RWPE2 (cell line): Measurements from ENCODE around the gene RHOT1.

Source experiments
- ATAC-seq: fragments of 200-7000 bp; cut with Tn5 transposase; 3 replicates; pipeline ENCODE4 v1.9.1; 2021; ENCODE audit warnings: low read depth
- DNase-seq: peaks from one replicate; pipeline ENCODE4 v3.0.0-alpha.2; 2020; ENCODE audit warnings: low spot score
- H3K27ac ChIP-seq: fragments of 450-650 bp; 2 replicates; pipeline ENCODE4 v1.5.1; 2017; ENCODE audit warnings: mild to moderate bottlenecking; ENCODE audit not compliant: poor library complexity, severe bottlenecking
- H3K27me3 ChIP-seq: fragments of 250-450 bp; sonication (Bioruptor Pico); 2 replicates; pipeline ENCODE4 v1.5.1; 2021; ENCODE audit warnings: mild to moderate bottlenecking, moderate library complexity; ENCODE audit not compliant: insufficient read depth, poor library complexity, severe bottlenecking
- H3K36me3 ChIP-seq: fragments of 250-450 bp; sonication (Bioruptor Pico); 2 replicates; pipeline ENCODE4 v1.5.1; 2020; ENCODE audit warnings: low read depth, mild to moderate bottlenecking, moderate library complexity
- H3K4me1 ChIP-seq: fragments of 250-450 bp; sonication (Bioruptor Pico); 2 replicates; pipeline ENCODE4 v1.5.1; 2021; ENCODE audit warnings: mild to moderate bottlenecking, moderate library complexity; ENCODE audit not compliant: insufficient read depth, poor library complexity, severe bottlenecking
- H3K4me3 ChIP-seq: fragments of 250-450 bp; sonication (Bioruptor Pico); 2 replicates; pipeline ENCODE4 v1.5.1; 2021; ENCODE audit warnings: mild to moderate bottlenecking, moderate library complexity; ENCODE audit not compliant: severe bottlenecking
- H3K9me3 ChIP-seq: fragments of 250-450 bp; sonication (Bioruptor Pico); 2 replicates; pipeline ENCODE4 v1.5.1; 2021; ENCODE audit warnings: mild to moderate bottlenecking, moderate library complexity; ENCODE audit not compliant: severe bottlenecking
- TF ChIP-seq, protein P1 (sequence below): fragments of 450-650 bp; IDR thresholded peaks from one replicate; pipeline ENCODE4 v1.5.1; 2017; ENCODE audit warnings: mild to moderate bottlenecking, moderate library complexity; ENCODE audit not compliant: poor library complexity, severe bottlenecking

Gene RHOT1

DNA sequence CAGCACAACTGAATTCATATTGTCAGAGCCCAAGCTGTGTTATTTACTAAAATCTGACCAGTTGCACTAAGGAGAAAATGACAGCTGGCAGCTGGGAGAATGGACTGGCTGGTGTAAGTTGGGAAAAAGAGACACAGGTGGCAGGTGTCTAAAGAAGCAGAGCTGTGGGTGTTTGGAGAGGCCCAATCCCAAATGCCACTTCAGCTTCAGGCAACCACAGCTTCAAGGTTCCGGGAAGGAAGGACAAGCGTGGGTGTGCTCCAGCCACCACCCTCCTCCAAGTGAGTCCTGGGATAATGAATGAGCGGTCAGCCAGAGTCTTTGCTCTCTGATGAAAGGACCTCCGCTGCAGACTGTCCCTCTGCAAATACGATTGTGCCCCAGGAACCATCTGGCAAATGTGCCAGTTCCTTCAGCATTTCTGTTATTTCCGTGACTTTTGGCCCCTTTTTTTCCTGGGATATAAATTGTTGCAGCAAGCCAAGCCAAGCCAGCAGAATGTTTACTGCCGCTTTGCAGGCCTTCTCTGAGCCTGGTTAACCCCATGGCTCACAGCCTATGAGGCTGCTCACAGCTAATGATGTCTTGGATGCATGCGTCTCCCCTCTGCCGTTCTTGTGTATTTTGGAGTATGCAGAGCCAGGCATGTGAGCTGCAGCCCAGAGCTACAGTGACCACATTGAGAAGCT is 113.9 kb downstream of the RHOT1 start:
- H3K27ac ChIP-seq, result no peak overlapping the region
- DNase-seq (no peak), ATAC-seq (no peak)
- no peaks in the 10 kb centered on the region for H3K36me3 ChIP-seq
- H3K9me3 ChIP-seq, result no peaks in the 10 kb centered on the region
- H3K4me3 ChIP-seq, result no peak overlapping the region
- H3K27me3 ChIP-seq, result no peaks in the 10 kb centered on the region
- H3K4me1 ChIP-seq, result no peaks in the 10 kb centered on the region
- TF ChIP-seq, protein P1, sequence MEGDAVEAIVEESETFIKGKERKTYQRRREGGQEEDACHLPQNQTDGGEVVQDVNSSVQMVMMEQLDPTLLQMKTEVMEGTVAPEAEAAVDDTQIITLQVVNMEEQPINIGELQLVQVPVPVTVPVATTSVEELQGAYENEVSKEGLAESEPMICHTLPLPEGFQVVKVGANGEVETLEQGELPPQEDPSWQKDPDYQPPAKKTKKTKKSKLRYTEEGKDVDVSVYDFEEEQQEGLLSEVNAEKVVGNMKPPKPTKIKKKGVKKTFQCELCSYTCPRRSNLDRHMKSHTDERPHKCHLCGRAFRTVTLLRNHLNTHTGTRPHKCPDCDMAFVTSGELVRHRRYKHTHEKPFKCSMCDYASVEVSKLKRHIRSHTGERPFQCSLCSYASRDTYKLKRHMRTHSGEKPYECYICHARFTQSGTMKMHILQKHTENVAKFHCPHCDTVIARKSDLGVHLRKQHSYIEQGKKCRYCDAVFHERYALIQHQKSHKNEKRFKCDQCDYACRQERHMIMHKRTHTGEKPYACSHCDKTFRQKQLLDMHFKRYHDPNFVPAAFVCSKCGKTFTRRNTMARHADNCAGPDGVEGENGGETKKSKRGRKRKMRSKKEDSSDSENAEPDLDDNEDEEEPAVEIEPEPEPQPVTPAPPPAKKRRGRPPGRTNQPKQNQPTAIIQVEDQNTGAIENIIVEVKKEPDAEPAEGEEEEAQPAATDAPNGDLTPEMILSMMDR, result no peak

GRCh38 chr17:32256701-32257019 is 114.4 kb downstream of the RHOT1 start:
- DNase-seq (no peak), ATAC-seq (no peak)
- TF ChIP-seq, protein P1, result no peak
- no peaks in the 10 kb centered on the region for H3K9me3 ChIP-seq
- H3K27me3 ChIP-seq, result no peaks in the 10 kb centered on the region
- no peak overlapping the region for H3K4me3 ChIP-seq
- H3K27ac ChIP-seq, result no peak overlapping the region
- H3K4me1 ChIP-seq, result no peaks in the 10 kb centered on the region
- no peaks in the 10 kb centered on the region for H3K36me3 ChIP-seq

- Histone ChIP-seq H3K27me3 (peaks cover 5% of the 10 kb centered on the region), H3K36me3 (no peaks in the 10 kb centered on the region), H3K4me3 (no peak overlapping the region), H3K9me3 (no peaks in the 10 kb centered on the region), H3K4me1 (no peaks in the 10 kb centered on the region), H3K27ac (no peak overlapping the region)
- no peak for DNase-seq
- TF ChIP-seq, protein P1, result no peak
- ATAC-seq, result no peak
Measured at GRCh38 chr17:32258383-32259140, 116.3 kb downstream of the RHOT1 start.

DNA sequence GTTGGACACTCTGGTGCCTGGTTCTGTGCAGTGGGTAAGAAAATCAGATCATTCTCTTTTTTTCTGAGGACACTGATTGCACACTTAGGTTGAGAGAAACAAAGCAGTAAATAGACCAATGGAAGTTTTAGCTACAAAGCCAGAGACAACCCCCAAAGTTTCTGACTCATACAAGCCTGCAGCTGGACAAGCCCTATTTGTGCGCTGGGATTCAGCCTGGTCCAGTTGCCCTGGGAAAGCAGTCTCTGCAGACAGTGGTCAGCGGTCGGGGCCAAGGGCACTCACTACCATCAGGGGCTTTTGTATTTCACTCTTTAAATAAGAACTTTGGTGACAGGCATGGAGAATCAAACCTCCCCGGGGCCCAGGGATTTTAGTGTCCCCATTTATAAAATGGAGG is 117.3 kb downstream of the RHOT1 start:
- ATAC-seq (peak; percentile 51; the same call in 1 of the 3 replicates), DNase-seq (no peak)
- Histone ChIP-seq H3K4me3 (no peak overlapping the region), H3K27me3 (peaks cover 15% of the 10 kb centered on the region), H3K9me3 (no peaks in the 10 kb centered on the region), H3K4me1 (no peaks in the 10 kb centered on the region), H3K27ac (no peak overlapping the region), H3K36me3 (no peaks in the 10 kb centered on the region)
- TF ChIP-seq, protein P1, result no peak

DNA sequence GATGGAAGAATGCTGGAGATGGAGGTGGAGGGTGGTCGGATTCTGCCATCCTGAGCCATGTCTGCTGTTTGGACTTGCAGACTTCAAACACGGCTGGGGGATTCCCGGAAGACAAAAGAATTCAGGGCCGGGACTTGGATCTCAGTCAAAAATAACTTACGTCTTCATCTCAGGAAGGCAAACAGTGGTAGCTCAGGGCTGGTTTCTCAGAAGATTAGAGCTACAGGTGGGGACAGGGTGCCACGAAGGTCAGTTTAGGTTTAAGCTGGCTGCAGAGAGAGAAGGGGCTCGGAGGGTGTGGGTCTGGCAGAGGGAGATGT is 119.1 kb downstream of the RHOT1 start:
- Histone ChIP-seq H3K9me3 (no peaks in the 10 kb centered on the region), H3K4me3 (no peak overlapping the region), H3K27ac (no peak overlapping the region), H3K4me1 (no peaks in the 10 kb centered on the region), H3K27me3 (peaks cover 27% of the 10 kb centered on the region), H3K36me3 (no peaks in the 10 kb centered on the region)
- ATAC-seq (peak; percentile 34; the same call in 2 of the 3 replicates), DNase-seq (no peak)
- TF ChIP-seq, protein P1, result no peak
